ENCODE data around the gene IGFBP6.
A peak's percentile ranks its signal among the peaks of the same experiment; 100 is the strongest.

Gene IGFBP6, protein sequence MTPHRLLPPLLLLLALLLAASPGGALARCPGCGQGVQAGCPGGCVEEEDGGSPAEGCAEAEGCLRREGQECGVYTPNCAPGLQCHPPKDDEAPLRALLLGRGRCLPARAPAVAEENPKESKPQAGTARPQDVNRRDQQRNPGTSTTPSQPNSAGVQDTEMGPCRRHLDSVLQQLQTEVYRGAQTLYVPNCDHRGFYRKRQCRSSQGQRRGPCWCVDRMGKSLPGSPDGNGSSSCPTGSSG

DNA sequence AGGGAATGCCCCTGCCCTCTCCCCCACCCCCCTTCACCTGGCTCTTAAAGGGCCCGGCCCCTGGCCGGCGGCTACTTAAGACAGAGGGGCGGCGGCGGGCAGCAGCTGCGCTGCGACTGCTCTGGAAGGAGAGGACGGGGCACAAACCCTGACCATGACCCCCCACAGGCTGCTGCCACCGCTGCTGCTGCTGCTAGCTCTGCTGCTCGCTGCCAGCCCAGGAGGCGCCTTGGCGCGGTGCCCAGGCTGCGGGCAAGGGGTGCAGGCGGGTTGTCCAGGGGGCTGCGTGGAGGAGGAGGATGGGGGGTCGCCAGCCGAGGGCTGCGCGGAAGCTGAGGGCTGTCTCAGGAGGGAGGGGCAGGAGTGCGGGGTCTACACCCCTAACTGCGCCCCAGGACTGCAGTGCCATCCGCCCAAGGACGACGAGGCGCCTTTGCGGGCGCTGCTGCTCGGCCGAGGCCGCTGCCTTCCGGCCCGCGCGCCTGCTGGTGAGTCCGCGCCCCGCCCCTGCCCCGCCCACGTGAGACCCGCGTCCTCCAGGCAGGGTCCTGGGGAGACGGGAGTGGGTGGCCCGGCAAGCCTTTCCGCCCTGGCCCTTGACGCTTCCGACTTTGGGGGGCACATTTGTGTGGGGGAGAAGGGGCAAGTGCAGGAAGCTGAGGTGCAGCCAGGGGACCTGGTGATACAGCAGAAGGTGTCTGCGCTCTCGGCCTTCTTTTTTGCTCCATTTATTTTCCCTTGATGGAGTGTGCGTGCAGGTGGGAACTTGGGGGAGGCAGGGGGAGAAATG is at the start of gene IGFBP6:
Gene IGFBP6 (plus strand): TSS at position 104 of the 790 bp plus-strand sequence. CDS start 51 bp downstream, at position 155.
- Histone ChIP-seq H3K27me3 (ENCODE audit: control insufficient read depth, insufficient read depth, low read length) (peaks cover 4% of the 10 kb centered on the region; the same call in 1 of the 2 replicates), H3K4me3 (ENCODE audit: low read length) (peak within 1 kb of the TSS; percentile 61), H3K27ac (ENCODE audit: low read length) (no peak within 1 kb of the TSS), H3K4me1 (ENCODE audit: control insufficient read depth, insufficient read depth, low read length) (peaks cover 8% of the 10 kb centered on the region), H3K9me3 (ENCODE audit: control insufficient read depth, insufficient read depth, low read length) (no peaks in the 10 kb centered on the region), H3K36me3 (ENCODE audit: control insufficient read depth, insufficient read depth, low read length) (no peaks in the 10 kb centered on the region)
- no CpG with 5 or more reads among the region's 51 CpGs for WGBS (ENCODE audit: insufficient coverage, insufficient read length)
- DNase-seq (ENCODE audit: low read depth, low spot score) = no peak

DNA sequence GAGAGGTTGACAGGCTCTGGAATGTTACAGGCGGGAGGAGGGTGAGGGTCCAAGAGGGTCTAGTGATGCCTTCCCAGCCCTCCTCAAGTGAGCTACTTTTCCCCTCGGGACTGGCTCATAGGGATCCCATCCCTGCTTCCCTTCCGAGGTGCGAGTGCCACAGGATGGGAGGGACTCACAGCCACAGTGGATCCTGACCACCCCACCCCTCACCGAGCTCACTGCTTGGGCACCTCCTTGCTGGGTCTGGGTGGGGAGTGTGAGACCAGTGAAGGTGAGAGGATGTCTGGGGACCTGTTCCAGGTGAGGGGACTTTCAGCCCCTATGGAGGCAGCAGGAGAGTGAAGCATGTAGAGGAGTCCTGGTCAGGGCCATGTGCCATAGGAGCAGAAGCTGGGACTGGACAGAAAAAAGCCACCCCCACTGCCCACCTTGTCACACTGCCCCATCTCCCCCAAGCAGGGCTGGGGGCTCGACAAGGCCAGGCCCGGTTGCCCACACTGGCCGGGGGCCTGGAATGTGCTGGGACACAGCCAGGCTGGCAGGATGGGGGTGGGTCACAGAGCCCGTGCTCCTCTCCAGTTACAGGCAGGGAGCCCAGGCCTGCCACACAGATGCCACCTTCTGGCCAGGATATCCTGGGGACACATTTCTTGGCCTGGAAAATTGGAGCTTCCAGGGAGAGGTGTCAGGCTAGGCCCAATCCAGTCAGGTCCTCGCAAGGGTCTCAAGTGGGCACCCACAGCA is 49.3 kb upstream of the IGFBP6 start:
- no CpG with 5 or more reads among the region's 10 CpGs for WGBS (ENCODE audit: insufficient coverage, insufficient read length)
- Histone ChIP-seq H3K27ac (ENCODE audit: low read length) (no peak overlapping the region), H3K9me3 (ENCODE audit: control insufficient read depth, insufficient read depth, low read length) (no peaks in the 10 kb centered on the region), H3K4me1 (ENCODE audit: control insufficient read depth, insufficient read depth, low read length) (peaks cover 29% of the 10 kb centered on the region), H3K27me3 (ENCODE audit: control insufficient read depth, insufficient read depth, low read length) (peaks cover 2% of the 10 kb centered on the region; the same call in 1 of the 2 replicates), H3K4me3 (ENCODE audit: low read length) (no peak overlapping the region), H3K36me3 (ENCODE audit: control insufficient read depth, insufficient read depth, low read length) (no peaks in the 10 kb centered on the region)
- DNase-seq (ENCODE audit: low read depth, low spot score) = no peak

DNA sequence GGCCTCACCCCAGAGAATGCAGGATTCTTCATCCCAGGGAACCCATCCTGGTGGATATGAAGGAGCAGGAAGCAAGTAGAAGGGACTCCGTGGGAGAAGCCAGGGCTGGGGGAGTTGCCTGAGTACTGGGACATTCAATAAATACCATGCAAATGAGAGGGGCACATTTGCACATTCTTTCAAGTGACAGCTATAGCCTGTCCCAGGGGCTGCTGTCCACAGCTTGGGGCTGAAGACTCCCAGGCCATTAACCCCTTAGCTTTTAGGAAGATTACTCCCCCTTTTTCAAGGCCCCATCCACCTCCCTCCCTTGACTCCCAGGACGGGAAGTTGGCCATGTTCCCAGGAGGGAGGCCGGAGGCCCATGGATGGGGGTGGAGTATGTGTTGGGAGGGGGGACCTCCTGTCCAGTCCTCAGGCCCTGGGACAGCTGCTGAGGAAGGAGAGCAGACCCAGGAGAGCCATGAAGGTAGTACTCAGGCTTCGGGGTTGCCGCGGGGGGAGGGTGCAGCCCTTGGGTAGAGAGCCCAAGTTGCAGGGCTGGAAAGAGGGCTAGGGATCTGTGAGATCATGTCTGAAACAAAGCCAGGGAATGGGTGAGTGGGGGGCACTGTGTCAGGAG is 48.6 kb upstream of the IGFBP6 start:
- peaks cover 2% of the 10 kb centered on the region; the same call in 1 of the 2 replicates for H3K27me3 ChIP-seq (ENCODE audit: control insufficient read depth, insufficient read depth, low read length)
- no peak for DNase-seq (ENCODE audit: low read depth, low spot score)
- H3K4me3 ChIP-seq (ENCODE audit: low read length) = no peak overlapping the region
- no CpG with 5 or more reads among the region's 6 CpGs for WGBS (ENCODE audit: insufficient coverage, insufficient read length)
- H3K27ac ChIP-seq (ENCODE audit: low read length) = no peak overlapping the region
- peaks cover 31% of the 10 kb centered on the region for H3K4me1 ChIP-seq (ENCODE audit: control insufficient read depth, insufficient read depth, low read length)
- no peaks in the 10 kb centered on the region for H3K9me3 ChIP-seq (ENCODE audit: control insufficient read depth, insufficient read depth, low read length)
- no peaks in the 10 kb centered on the region for H3K36me3 ChIP-seq (ENCODE audit: control insufficient read depth, insufficient read depth, low read length)

DNA sequence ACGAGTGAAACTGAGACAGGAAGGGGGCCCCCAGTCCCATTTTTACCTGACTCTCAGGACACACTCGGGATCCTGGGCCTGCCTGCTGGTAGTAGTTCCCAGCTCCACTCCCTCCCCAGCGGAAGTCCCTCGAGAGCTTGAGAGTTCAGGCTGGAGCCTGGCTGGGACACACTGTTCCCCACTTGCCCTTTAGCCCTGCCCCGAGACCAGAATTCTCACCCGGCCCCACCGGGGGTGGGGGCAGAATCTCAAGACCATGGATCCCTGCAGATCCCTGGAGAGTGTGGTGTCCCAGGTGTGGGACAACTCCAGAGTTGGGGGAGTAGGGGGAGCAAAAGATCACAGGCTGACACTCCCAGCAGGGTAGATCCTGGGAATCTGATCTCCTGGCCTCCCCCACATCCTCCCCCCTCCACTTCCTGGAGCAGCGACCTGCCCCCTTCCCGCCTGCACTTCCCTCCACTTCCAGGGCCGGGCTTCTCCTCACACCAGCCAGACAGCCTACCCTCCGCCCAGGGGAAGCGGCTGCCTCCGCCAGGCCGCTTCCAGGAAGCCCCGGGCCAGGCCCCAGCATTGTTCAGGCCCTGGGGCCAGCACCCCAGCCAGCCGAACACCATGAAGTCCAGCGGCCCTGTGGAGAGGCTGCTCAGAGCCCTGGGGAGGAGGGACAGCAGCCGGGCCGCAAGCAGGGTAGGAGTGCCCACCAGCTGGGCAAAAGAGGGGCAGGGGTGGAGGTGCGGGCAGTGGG is 47.7 kb upstream of the IGFBP6 start, which contains the start of gene TNS2:
Gene TNS2 (plus strand): TSS at position 495 of the 748 bp plus-strand sequence. CDS start 121 bp downstream, at position 616.
- no peaks in the 10 kb centered on the region for H3K36me3 ChIP-seq (ENCODE audit: control insufficient read depth, insufficient read depth, low read length)
- peaks cover 31% of the 10 kb centered on the region for H3K4me1 ChIP-seq (ENCODE audit: control insufficient read depth, insufficient read depth, low read length)
- H3K27me3 ChIP-seq (ENCODE audit: control insufficient read depth, insufficient read depth, low read length) = peaks cover 2% of the 10 kb centered on the region; the same call in 1 of the 2 replicates
- no CpG with 5 or more reads among the region's 20 CpGs for WGBS (ENCODE audit: insufficient coverage, insufficient read length)
- H3K4me3 ChIP-seq (ENCODE audit: low read length) = no peak within 1 kb of the TSS
- H3K9me3 ChIP-seq (ENCODE audit: control insufficient read depth, insufficient read depth, low read length) = no peaks in the 10 kb centered on the region
- DNase-seq (ENCODE audit: low read depth, low spot score) = no peak
- H3K27ac ChIP-seq (ENCODE audit: low read length) = no peak within 1 kb of the TSS

DNA sequence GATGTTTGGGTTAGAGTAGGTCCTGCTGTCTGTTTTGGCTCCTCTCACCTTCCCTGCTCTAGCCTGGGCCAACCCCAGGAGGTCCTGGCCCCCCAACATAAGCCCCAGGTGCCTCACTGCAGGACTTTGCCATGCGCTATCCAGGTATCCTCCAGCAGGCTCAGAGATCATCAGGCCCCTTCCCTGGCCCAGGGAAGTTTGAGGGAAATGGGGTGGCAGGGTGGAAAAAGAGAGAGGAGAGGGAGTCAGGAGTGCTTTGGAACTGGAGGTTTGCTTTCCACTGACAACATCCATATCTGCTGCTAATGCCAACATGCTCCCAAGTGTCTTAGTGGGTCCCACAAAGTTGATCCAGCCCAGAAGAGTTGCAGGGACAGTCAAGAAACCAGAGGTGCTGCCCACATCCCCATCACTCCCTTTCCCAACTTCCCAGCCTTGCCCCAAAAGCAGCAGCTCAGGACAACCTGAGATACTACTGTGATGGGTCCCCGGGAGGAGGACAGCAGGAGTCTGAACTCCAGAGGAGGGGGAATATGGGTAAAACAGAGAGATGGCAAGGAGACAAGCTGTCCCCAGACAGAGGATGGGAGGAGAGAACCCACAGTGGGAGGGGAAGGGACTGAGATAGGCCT is 46.9 kb upstream of the IGFBP6 start:
- DNase-seq (ENCODE audit: low read depth, low spot score) = no peak
- no peak overlapping the region for H3K4me3 ChIP-seq (ENCODE audit: low read length)
- no peaks in the 10 kb centered on the region for H3K36me3 ChIP-seq (ENCODE audit: control insufficient read depth, insufficient read depth, low read length)
- no CpG with 5 or more reads among the region's 2 CpGs for WGBS (ENCODE audit: insufficient coverage, insufficient read length)
- no peaks in the 10 kb centered on the region; the same call in 1 of the 2 replicates for H3K27me3 ChIP-seq (ENCODE audit: control insufficient read depth, insufficient read depth, low read length)
- H3K9me3 ChIP-seq (ENCODE audit: control insufficient read depth, insufficient read depth, low read length) = no peaks in the 10 kb centered on the region
- H3K4me1 ChIP-seq (ENCODE audit: control insufficient read depth, insufficient read depth, low read length) = peaks cover 31% of the 10 kb centered on the region
- no peak overlapping the region for H3K27ac ChIP-seq (ENCODE audit: low read length)

DNA sequence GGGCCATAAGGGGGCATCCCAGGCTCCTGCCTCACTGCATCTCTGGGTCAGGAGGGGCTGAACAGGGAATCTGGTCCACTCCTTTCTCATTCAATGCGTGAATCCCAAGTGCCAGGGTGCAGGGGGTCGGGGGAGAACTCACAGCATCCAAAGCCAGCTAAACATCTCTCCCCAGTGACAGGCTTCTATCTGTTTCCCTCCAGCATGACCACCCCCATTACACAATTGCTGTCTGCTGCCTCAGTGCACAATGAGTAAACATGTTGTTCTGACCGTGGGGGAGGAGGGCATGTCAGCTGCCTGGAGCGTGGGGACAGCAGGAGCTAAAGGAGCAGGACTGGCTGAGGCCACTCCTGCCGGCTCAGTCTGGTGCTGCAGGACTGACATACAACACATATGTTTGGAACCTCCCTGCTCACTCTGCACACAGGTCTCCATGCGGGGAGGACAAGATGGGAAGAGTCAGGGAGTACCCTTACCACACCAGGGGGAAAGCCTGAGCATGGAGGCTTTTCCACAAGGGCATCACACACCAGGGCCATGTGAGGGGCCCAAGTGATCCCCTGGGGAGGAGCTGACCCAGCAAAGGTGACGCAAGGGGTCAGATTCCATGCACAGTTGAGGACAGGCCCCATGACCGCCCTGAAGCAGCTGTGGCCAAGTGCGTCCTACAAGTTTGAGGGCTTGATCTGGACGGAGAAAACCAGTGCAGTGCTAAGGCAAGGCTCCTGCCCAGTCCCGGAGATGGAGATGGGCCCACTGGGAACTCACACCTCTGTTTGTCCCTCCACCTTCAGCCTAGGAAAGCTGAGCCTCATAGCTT is 46.2 kb upstream of the IGFBP6 start:
- H3K27me3 ChIP-seq (ENCODE audit: control insufficient read depth, insufficient read depth, low read length) = no peaks in the 10 kb centered on the region
- H3K36me3 ChIP-seq (ENCODE audit: control insufficient read depth, insufficient read depth, low read length) = no peaks in the 10 kb centered on the region
- no peaks in the 10 kb centered on the region for H3K9me3 ChIP-seq (ENCODE audit: control insufficient read depth, insufficient read depth, low read length)
- peaks cover 29% of the 10 kb centered on the region for H3K4me1 ChIP-seq (ENCODE audit: control insufficient read depth, insufficient read depth, low read length)
- H3K4me3 ChIP-seq (ENCODE audit: low read length) = no peak overlapping the region
- H3K27ac ChIP-seq (ENCODE audit: low read length) = no peak overlapping the region
- DNase-seq (ENCODE audit: low read depth, low spot score) = no peak
- no CpG with 5 or more reads among the region's 11 CpGs for WGBS (ENCODE audit: insufficient coverage, insufficient read length)

DNA sequence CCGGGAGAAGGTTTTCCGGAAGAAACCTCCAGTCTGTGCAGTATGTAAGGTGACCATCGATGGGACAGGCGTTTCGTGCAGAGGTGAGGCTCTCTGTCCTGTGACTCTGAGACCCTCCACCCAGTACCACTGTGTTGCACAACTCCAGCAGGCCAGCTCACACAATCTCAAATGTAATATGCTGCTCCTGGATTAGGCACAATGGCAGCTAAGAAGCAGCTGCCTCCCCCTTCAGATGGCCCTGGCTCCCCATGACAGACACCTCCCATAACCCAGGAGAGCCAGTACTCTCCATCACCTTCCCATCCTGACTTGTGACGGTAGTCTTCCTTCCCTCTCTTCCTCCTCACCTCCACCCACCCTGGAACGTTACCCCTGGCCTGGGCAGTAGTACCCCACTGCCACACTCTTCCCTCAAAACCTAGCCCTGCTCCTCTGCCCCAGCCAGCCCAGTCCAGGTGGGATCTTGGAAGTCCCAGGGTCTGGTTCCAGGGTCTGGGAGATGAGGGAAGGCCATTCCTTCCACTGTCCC is 45.5 kb upstream of the IGFBP6 start:
- Histone ChIP-seq H3K36me3 (ENCODE audit: control insufficient read depth, insufficient read depth, low read length) (no peaks in the 10 kb centered on the region), H3K27ac (ENCODE audit: low read length) (no peak overlapping the region), H3K4me1 (ENCODE audit: control insufficient read depth, insufficient read depth, low read length) (peaks cover 26% of the 10 kb centered on the region), H3K9me3 (ENCODE audit: control insufficient read depth, insufficient read depth, low read length) (no peaks in the 10 kb centered on the region), H3K27me3 (ENCODE audit: control insufficient read depth, insufficient read depth, low read length) (no peaks in the 10 kb centered on the region), H3K4me3 (ENCODE audit: low read length) (no peak overlapping the region)
- no peak for DNase-seq (ENCODE audit: low read depth, low spot score)
- WGBS (ENCODE audit: insufficient coverage, insufficient read length) = no CpG with 5 or more reads among the region's 7 CpGs

DNA sequence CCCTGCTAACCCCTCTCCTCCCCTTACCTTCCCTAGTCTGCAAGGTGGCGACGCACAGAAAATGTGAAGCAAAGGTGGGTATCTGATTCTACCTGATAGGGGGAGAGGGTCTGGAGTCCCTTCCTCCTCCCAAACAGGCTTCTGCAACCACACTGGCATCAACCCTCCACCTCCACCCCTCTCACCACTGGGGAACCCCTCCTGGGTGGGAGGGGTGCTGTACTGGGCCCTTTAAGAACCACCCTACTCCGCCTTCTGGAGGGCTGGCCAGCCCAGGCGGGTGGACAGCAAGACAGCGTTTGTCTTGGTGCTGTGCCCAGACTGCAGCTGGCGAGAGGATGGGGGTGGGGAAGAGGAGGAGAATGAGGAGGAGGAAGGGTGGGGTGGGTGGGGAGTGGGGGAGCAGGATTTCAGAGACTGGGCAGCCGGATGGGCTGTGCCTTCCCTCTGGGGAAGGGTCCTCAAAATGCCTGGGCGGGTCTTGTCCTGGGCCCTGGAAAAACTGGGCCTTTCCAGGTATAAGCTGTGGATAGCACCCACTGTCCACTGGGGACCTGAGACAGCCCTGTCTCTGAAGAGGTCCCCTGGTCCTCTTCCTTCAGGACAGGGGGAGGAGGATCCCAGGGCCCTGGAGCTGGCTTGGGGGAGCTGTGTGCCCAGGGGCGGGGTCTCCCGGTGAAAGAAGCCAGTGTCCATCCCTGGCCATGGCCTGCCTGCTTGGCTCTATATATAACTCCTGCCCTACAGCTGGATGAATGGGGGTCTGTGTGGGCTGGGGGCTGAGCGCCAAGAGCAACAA is 44.8 kb upstream of the IGFBP6 start:
- Histone ChIP-seq H3K36me3 (ENCODE audit: control insufficient read depth, insufficient read depth, low read length) (no peaks in the 10 kb centered on the region), H3K9me3 (ENCODE audit: control insufficient read depth, insufficient read depth, low read length) (no peaks in the 10 kb centered on the region), H3K4me1 (ENCODE audit: control insufficient read depth, insufficient read depth, low read length) (peaks cover 26% of the 10 kb centered on the region), H3K27ac (ENCODE audit: low read length) (no peak overlapping the region), H3K27me3 (ENCODE audit: control insufficient read depth, insufficient read depth, low read length) (no peaks in the 10 kb centered on the region), H3K4me3 (ENCODE audit: low read length) (no peak overlapping the region)
- no peak for DNase-seq (ENCODE audit: low read depth, low spot score)
- WGBS (ENCODE audit: insufficient coverage, insufficient read length) = no CpG with 5 or more reads among the region's 11 CpGs

Measured in iPS DF 6.9 (cell line).